KOPT-K1 (cell line): ENCODE data around the gene SRRM4.

ENCODE experiments used
- H3K27ac ChIP-seq: fragments of 200-600 bp; sonication (generic); 2 replicates; pipeline ENCODE4 v1.5.1; 2016; ENCODE audit warnings: antibody characterized with exemption, mild to moderate bottlenecking, low read depth, low read length; ENCODE audit not compliant: poor library complexity, severe bottlenecking
- H3K36me3 ChIP-seq: fragments of 200-600 bp; sonication (generic); 2 replicates; pipeline ENCODE4 v1.5.1; 2017; ENCODE audit warnings: antibody characterized with exemption, mild to moderate bottlenecking, low read length, moderate library complexity; ENCODE audit not compliant: insufficient read depth
- H3K9me3 ChIP-seq: fragments of 200-600 bp; sonication (generic); 2 replicates; pipeline ENCODE4 v1.5.1; 2017; ENCODE audit warnings: antibody characterized with exemption, low read length, mild to moderate bottlenecking; ENCODE audit not compliant: insufficient read depth, poor library complexity, severe bottlenecking

The SRRM4 gene

DNA sequence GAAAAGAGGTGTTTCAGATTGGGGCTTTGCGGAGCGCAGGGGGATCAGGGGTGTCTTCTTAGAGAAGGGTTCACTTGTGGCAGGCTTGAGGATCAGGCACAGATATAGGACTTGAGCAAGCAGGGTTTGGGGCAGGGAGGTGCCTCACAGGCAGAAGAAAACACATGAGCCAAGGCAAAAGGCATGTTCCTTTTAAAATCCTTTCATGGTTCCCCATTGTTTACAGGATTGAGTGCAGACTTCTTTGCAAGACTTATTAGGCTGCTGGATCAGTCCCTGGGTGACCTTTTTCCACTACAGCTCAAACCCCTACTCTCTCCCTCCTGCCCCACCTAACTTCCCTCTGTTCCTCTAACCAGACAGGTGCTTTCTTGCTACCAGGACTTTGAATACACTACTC is 217.1 kb downstream of the SRRM4 start:
- Histone ChIP-seq H3K36me3 (no peaks in the 10 kb centered on the region), H3K27ac (no peak overlapping the region), H3K9me3 (no peaks in the 10 kb centered on the region)

DNA sequence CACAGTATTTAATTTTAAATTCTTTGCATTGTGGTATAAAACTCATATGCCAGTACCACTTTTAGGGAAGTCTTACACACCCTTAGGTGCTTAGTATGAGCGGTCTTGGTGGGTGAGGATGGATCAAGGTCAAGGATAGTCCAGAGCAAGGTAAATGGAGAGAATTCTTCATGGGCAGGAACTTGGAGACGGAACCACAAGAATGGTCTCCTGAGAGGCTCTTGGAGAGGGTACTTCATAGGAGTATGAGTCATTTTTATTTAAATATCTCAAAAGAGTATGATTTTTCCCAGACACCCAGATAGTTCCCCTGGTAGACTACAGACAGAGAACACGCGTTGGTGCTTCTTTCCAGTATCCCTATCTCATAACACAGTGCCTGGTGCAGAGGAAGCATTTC is 219.3 kb downstream of the SRRM4 start:
- H3K36me3 ChIP-seq: no peaks in the 10 kb centered on the region
- H3K27ac ChIP-seq: no peak overlapping the region
- no peaks in the 10 kb centered on the region for H3K9me3 ChIP-seq

DNA sequence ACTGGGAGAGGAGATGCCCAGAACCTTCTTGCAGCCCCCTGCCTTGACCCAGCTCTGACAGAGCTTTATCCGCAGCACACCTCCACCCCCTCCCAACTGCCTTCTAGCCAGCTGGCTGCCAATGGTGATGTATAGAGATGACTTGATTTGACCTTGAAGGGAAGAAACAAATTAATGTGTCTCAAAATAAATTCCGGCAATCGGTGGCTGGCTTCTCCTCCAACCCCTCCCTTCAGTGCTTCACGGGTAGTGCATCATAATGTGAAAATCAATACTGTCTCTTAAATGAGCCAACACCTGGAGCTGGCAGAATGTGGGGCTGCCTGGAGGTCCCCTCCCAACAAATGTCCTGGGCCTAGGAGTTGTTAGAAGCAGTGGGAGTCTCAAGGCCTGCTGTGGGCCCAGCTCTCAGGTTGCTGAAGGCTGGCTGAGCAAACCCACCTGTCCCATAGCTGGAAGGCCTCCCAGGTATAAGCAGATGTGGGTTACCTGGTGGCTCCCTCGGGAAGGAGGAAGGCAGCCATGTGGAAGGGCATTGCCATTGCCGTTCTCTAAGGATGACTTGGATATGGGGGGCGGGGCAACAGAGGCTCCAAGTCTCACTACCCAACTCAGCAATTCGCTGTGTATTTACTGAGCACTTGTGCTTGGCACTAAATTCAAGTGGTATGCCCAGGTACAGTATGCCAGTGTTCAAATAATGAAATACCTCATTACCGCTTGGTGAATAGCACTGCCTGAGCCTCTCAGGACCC is 220.6 kb downstream of the SRRM4 start:
- H3K9me3 ChIP-seq: no peaks in the 10 kb centered on the region
- H3K27ac ChIP-seq: no peak overlapping the region

DNA sequence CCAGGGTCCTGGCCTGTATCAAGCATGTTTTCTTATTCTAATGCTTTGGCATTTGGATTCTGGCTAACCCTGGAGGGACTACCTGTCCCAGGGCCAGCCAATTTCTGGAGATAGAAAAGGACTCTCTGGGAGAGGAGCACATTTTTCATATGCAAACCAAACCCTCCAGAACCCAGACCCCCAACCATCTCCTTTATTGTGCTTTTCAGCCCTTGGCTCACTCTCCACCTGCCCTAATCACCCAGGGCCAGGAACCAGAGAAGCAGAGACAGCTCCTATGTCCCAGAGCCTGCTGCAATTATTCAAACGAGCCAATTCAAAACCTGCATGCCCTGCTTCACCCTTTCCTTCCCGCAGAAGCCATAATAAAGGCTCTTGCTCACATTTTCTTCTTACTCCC is 221.2 kb downstream of the SRRM4 start:
- no peaks in the 10 kb centered on the region for H3K36me3 ChIP-seq
- no peaks in the 10 kb centered on the region for H3K9me3 ChIP-seq
- H3K27ac ChIP-seq: no peak overlapping the region

More for the DNA sequence above, 220.6 kb downstream of the SRRM4 start:
- no peaks in the 10 kb centered on the region for H3K36me3 ChIP-seq

DNA sequence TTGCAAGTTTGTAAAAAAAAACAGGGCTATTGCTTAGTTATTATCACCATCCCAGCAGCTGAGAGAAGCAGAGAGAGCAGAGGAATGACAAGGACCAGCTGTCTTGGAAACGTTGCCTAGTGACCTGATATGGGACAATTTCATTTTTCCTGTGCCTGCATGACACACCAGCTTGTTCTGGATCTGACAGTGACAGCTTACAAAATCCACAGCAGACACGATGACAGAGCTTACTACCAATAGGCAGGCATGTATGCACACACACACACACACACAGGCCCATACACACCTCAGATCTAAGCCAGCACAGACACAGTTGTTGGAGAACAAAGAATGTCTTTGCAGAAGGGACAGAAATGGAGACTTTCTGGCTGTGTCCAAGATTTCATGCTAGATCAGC is 222.8 kb downstream of the SRRM4 start:
- Histone ChIP-seq H3K36me3 (no peaks in the 10 kb centered on the region), H3K9me3 (no peaks in the 10 kb centered on the region), H3K27ac (no peak overlapping the region)

DNA sequence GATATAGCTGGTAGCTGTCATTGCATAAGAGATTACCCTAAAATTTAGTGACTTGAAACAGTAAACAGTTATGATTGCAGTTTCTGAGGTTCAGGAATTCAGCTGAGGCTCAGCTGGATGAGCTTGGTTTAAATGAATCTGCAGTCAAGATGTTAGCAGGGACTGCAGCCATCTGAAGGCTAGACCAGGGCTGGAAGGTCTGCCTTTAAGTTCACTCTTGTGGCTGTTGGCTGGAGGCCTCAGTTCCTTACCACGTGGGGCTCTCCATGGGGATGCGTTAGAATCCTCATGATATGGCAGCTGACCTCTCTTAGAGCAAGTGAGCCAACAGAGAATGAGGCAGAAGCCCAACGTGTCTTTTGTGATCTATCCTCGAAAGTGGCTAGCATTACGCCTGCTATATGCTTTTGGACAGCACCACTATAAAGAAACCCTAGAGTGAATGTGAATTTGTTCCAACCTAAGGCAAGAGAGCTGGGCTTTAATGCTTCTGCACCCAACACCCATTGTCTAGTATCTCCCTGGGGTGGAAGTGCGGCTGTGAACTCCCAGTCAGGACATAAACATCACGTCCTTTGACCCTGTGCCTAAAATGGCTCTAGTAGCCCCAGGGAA is 223.4 kb downstream of the SRRM4 start:
- no peaks in the 10 kb centered on the region for H3K9me3 ChIP-seq
- H3K27ac ChIP-seq: no peak overlapping the region
- no peaks in the 10 kb centered on the region for H3K36me3 ChIP-seq

DNA sequence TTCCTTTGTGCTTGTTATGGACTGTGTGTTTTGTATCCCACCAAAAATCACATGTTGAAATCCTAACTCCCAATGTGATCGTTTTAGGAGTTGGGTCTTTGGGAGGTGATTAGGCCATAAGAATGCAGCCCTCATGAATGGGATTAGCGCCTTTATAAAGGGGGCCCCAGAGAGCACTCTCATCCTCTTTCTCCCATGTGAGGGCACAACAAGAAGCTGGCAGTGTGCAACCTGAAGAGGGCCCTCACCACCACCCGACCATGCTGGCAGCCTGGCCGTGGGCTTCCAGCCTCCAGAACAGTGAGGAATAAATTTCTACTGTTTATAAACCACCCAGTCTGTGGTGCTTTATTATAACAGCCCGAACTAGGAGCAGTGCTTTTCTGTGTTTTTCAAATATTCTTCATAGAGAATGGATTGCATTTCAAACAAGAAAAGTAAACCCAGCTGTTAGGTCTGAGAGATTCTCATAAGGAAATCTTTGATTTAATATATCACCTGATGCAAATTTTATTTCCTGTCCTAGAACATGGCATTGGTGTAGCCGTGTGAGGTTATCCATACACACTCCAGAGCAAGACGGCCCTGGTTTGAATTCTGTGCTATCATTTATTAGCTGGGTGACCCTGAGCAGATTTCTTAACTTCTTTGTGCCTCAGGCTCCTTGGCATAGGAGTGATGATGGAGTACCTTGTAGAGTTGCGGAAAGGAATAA is 225.2 kb downstream of the SRRM4 start:
- H3K9me3 ChIP-seq: no peaks in the 10 kb centered on the region
- no peaks in the 10 kb centered on the region for H3K36me3 ChIP-seq
- H3K27ac ChIP-seq: no peak overlapping the region

DNA sequence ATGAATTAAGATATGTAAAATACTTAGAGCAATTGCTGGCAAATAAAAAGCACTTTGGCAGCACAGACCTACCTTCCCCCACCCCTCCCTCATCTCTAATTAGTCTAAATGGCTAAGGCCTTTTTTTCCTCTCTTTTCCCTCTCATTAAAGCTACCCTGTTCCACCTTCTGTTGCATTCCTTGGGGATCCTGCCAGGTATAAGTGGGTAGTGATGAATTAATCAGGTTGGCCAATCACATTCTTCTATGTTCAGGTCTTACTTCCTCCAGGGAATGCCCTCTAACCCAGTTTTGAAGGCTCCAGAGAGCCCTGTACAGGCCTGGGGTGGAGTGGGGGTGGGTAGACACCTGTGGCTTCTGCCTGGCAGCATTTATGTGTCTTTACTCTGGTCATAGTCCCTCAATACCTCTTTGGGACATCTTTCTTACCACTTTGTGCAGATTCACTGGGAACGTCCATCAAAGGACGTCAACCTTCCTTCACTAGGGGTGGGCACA is 225.8 kb downstream of the SRRM4 start:
- H3K27ac ChIP-seq: no peak overlapping the region
- no peaks in the 10 kb centered on the region for H3K9me3 ChIP-seq
- H3K36me3 ChIP-seq: no peaks in the 10 kb centered on the region

DNA sequence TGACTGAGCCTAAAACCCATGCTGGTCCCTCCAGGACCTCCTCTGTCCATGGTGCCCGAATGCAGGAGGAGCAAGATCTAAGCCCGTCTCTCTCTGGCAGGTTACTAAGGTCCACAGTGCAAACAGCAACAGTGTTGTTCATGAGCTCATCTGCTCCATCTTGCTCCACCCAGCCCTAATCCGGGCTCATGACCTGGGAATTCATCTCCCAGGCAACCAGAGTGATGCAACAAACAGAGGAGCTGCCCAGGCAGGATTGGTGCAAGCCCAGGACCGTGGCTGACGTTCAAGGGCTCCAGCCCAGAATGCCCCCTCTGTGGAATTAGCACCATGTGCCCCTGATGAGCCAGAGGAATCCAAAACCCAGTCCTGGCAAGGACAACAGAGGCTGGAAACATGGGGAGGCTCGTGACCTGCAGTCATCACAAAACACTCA is 227.3 kb downstream of the SRRM4 start:
- H3K9me3 ChIP-seq: no peaks in the 10 kb centered on the region
- no peak overlapping the region for H3K27ac ChIP-seq
- no peaks in the 10 kb centered on the region for H3K36me3 ChIP-seq

DNA sequence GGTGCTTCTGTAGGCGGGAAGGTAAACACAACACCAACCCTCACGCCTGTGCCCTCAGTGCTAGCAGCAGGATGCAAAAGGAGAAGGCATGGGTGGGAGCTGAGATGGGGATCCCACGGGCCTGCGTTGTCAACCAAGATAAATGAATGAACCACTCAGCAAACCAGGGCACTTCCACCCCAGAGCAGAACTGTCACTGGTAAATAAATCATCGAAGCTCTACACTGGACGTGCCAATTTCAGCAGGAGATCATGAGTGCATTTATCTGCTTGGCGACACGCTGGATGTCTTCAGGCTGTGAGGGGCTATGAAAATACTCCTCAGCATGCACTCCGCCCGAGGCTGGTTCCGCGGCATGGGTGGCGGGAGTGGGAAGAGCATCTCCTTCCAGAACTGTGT is 230.5 kb downstream of the SRRM4 start:
- Histone ChIP-seq H3K36me3 (no peaks in the 10 kb centered on the region), H3K9me3 (no peaks in the 10 kb centered on the region), H3K27ac (no peak overlapping the region)
